ENCODE data around the gene PTGFRN. TPM values are rescaled to one million over a fixed set of nuclear protein-coding genes. Genes with fewer than 3 reads are reported as not detected.
A peak's percentile ranks its signal among the peaks of the same experiment; 100 is the strongest.

Gene PTGFRN
- total RNA-seq, 5 donors from 2014 or later (not counting 1 experiment from before 2014, with no cell fraction given): 0.53 to 0.79 (median 0.63) TPM

DNA sequence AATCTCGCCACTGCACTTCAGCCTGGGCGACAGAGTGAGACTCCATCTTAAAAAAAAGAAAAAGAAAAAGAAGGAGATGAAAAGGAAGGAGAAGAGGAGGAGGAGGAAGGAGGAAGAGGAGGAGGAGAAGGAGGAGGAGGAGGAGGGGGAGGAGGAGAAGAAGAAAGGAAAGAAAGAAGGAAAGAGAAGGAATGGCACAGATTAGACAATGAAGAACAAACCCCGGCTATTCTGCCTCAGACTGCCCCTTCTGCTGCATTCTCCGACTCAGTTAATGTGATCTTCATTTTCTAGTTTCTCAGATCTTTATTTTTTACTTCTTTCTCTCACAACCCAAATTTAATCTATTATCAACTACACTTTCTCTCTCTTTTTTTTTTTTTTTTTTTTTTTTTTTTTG, 40.1 kb upstream of the PTGFRN start:
- no peak overlapping the region for H3K27ac Mint-ChIP-seq
- ATAC-seq (replicated peaks in 1 of 4) (no peak), DNase-seq (no peak)
- Histone ChIP-seq H3K36me3 (ENCODE audit: control insufficient read depth in 2 of 2, extremely low read depth in 1 of 2, insufficient read depth in 1 of 2, low read length in 1 of 2) (no peaks in the 10 kb centered on the region), H3K4me3 (ENCODE audit: control insufficient read depth in 1 of 2, extremely low read depth in 1 of 2, low read length in 1 of 2) (no peak overlapping the region), H3K9me3 (no peaks in the 10 kb centered on the region), H3K4me1 (ENCODE audit: control insufficient read depth in 1 of 2, extremely low read depth in 1 of 2, insufficient read depth in 2 of 2, low read length in 2 of 2) (peaks cover 3 to 4% of the 10 kb centered on the region in 2 experiments), H3K27me3 (replicated peaks in 1 of 2; ENCODE audit: control insufficient read depth in 2 of 2, extremely low read depth in 1 of 2, insufficient read depth in 2 of 2, low read length in 1 of 2) (no peaks in the 10 kb centered on the region), H3K27ac (ENCODE audit: low read length) (no peak overlapping the region)
- POLR2A ChIA-PET: no interaction called here
- WGBS (ENCODE audit: insufficient coverage): 100% methylated on average over 2 of the region's 4 CpGs
- CTCF ChIA-PET: no interaction called here
- H3K36me3 Mint-ChIP-seq: no peaks in the 10 kb centered on the region
- H3K4me3 Mint-ChIP-seq: no peak overlapping the region
- peaks cover 6 to 9% (median 7%) of the 10 kb centered on the region in 3 donors for H3K4me1 Mint-ChIP-seq
- H3K27me3 Mint-ChIP-seq: peaks cover 0 to 2% of the 10 kb centered on the region in 2 donors
- H3K9me3 Mint-ChIP-seq: no peaks in the 10 kb centered on the region

- WGBS (ENCODE audit: insufficient coverage): over 99% methylated on average over 7 of the region's 7 CpGs
- Histone ChIP-seq H3K27me3 (replicated peaks in 1 of 2; ENCODE audit: control insufficient read depth in 2 of 2, extremely low read depth in 1 of 2, insufficient read depth in 2 of 2, low read length in 1 of 2) (no peaks in the 10 kb centered on the region), H3K4me3 (ENCODE audit: control insufficient read depth in 1 of 2, extremely low read depth in 1 of 2, low read length in 1 of 2) (no peak overlapping the region), H3K9me3 (no peaks in the 10 kb centered on the region), H3K36me3 (ENCODE audit: control insufficient read depth in 2 of 2, extremely low read depth in 1 of 2, insufficient read depth in 1 of 2, low read length in 1 of 2) (no peaks in the 10 kb centered on the region), H3K27ac (ENCODE audit: low read length) (no peak overlapping the region), H3K4me1 (ENCODE audit: control insufficient read depth in 1 of 2, extremely low read depth in 1 of 2, insufficient read depth in 2 of 2, low read length in 2 of 2) (peaks cover 6 to 8% of the 10 kb centered on the region in 2 experiments)
- ChIA-PET POLR2A (no interaction called here), CTCF (no interaction called here)
- Mint-ChIP-seq H3K27ac (no peak overlapping the region), H3K36me3 (no peaks in the 10 kb centered on the region), H3K4me1 (peaks cover 13 to 15% (median 13%) of the 10 kb centered on the region in 3 donors), H3K9me3 (no peaks in the 10 kb centered on the region), H3K27me3 (peaks cover 0 to 2% of the 10 kb centered on the region in 2 donors), H3K4me3 (no peak overlapping the region)
- DNase-seq (no peak), ATAC-seq (replicated peaks in 1 of 4) (no peak)
Observed at GRCh38 chr1:116870300-116870699, 39.4 kb upstream of the PTGFRN start.

DNA sequence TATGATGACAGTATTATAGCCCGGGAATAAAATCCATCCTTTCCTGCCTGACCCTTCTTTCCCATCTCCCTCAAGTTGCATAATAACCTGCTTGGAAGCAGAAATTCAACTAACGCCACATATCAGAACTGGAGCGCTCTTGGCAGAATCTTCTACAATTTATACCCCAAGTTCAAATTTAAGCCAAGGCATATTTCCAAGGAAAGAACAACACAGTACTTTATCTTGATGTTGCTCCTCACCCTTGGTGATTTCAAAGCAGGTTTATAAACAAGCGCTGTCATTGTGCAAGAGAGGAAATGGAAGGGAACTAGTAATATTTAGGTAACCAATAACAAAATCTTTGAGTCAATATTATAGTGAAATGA, 38.0 kb upstream of the PTGFRN start:
- Histone ChIP-seq H3K9me3 (no peaks in the 10 kb centered on the region), H3K36me3 (ENCODE audit: control insufficient read depth in 2 of 2, extremely low read depth in 1 of 2, insufficient read depth in 1 of 2, low read length in 1 of 2) (no peaks in the 10 kb centered on the region), H3K27ac (ENCODE audit: low read length) (no peak overlapping the region), H3K4me1 (ENCODE audit: control insufficient read depth in 1 of 2, extremely low read depth in 1 of 2, insufficient read depth in 2 of 2, low read length in 2 of 2) (peaks cover 10 to 13% of the 10 kb centered on the region in 2 experiments), H3K4me3 (ENCODE audit: control insufficient read depth in 1 of 2, extremely low read depth in 1 of 2, low read length in 1 of 2) (no peak overlapping the region), H3K27me3 (replicated peaks in 1 of 2; ENCODE audit: control insufficient read depth in 2 of 2, extremely low read depth in 1 of 2, insufficient read depth in 2 of 2, low read length in 1 of 2) (no peaks in the 10 kb centered on the region)
- no peak for ATAC-seq (replicated peaks in 1 of 4)
- no peak overlapping the region for H3K4me3 Mint-ChIP-seq
- H3K27ac Mint-ChIP-seq: no peak overlapping the region
- H3K9me3 Mint-ChIP-seq: no peaks in the 10 kb centered on the region
- DNase-seq: no peak
- WGBS (ENCODE audit: insufficient coverage): 100% methylated on average over 2 of the region's 4 CpGs
- ChIA-PET POLR2A (no interaction called here), CTCF (no interaction called here)
- H3K36me3 Mint-ChIP-seq: no peaks in the 10 kb centered on the region
- H3K27me3 Mint-ChIP-seq: peaks cover 0 to 2% of the 10 kb centered on the region in 2 donors
- H3K4me1 Mint-ChIP-seq: peaks cover 17 to 23% (median 22%) of the 10 kb centered on the region in 3 donors

- Histone ChIP-seq H3K4me3 (ENCODE audit: control insufficient read depth in 1 of 2, extremely low read depth in 1 of 2, low read length in 1 of 2) (no peak overlapping the region), H3K9me3 (no peaks in the 10 kb centered on the region), H3K4me1 (ENCODE audit: control insufficient read depth in 1 of 2, extremely low read depth in 1 of 2, insufficient read depth in 2 of 2, low read length in 2 of 2) (peaks cover 25 to 29% of the 10 kb centered on the region in 2 experiments), H3K36me3 (ENCODE audit: control insufficient read depth in 2 of 2, extremely low read depth in 1 of 2, insufficient read depth in 1 of 2, low read length in 1 of 2) (no peaks in the 10 kb centered on the region), H3K27me3 (replicated peaks in 1 of 2; ENCODE audit: control insufficient read depth in 2 of 2, extremely low read depth in 1 of 2, insufficient read depth in 2 of 2, low read length in 1 of 2) (no peaks in the 10 kb centered on the region), H3K27ac (ENCODE audit: low read length) (no peak overlapping the region)
- Mint-ChIP-seq H3K9me3 (no peaks in the 10 kb centered on the region), H3K4me1 (peaks cover 17 to 23% (median 22%) of the 10 kb centered on the region in 3 donors), H3K27ac (no peak overlapping the region), H3K4me3 (no peak overlapping the region), H3K36me3 (no peaks in the 10 kb centered on the region), H3K27me3 (peaks cover 0 to 2% of the 10 kb centered on the region in 2 donors)
- no CpG with 5 or more reads among the region's 6 CpGs for WGBS (ENCODE audit: insufficient coverage)
- ATAC-seq (replicated peaks in 1 of 4) (no peak), DNase-seq (no peak)
- ChIA-PET CTCF (no interaction called here), POLR2A (no interaction called here)
Observed at GRCh38 chr1:116873680-116874271, 35.9 kb upstream of the PTGFRN start.

DNA sequence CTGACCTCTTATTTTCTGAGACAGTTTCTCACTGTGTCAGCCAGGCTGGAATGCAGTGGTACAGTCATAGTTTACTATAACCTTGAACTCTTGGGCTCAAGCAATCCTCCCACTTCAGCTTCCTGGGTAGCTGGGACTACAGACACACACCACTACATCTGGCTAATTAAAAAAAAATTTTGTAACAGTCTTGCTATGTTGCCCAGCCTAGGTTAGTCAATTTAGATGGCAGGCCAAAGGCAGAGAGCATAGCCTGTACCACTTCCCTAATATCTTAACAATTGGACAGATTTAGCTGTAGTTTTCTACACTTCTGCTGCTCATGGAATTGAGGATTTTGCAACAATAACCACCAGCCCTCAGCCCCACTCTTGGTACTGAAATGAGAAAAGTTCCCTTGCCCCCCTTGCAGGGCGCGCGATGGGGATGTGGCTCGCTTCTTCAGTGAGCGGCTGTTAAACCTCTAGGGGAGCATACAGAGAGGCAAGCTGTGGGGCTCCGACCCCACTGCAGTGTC, 34.9 kb upstream of the PTGFRN start:
- H3K4me3 Mint-ChIP-seq: no peak overlapping the region
- DNase-seq (no peak), ATAC-seq (replicated peaks in 1 of 4) (no peak)
- H3K9me3 Mint-ChIP-seq: no peaks in the 10 kb centered on the region
- Histone ChIP-seq H3K9me3 (no peaks in the 10 kb centered on the region), H3K36me3 (ENCODE audit: control insufficient read depth in 2 of 2, extremely low read depth in 1 of 2, insufficient read depth in 1 of 2, low read length in 1 of 2) (no peaks in the 10 kb centered on the region), H3K4me1 (ENCODE audit: control insufficient read depth in 1 of 2, extremely low read depth in 1 of 2, insufficient read depth in 2 of 2, low read length in 2 of 2) (peaks cover 33 to 34% of the 10 kb centered on the region in 2 experiments), H3K4me3 (ENCODE audit: control insufficient read depth in 1 of 2, extremely low read depth in 1 of 2, low read length in 1 of 2) (no peak overlapping the region), H3K27ac (ENCODE audit: low read length) (no peak overlapping the region), H3K27me3 (replicated peaks in 1 of 2; ENCODE audit: control insufficient read depth in 2 of 2, extremely low read depth in 1 of 2, insufficient read depth in 2 of 2, low read length in 1 of 2) (peaks cover 0 to 2% of the 10 kb centered on the region in 2 experiments)
- WGBS (ENCODE audit: insufficient coverage): 100% methylated on average over 2 of the region's 6 CpGs
- peaks cover 17 to 23% (median 22%) of the 10 kb centered on the region in 3 donors for H3K4me1 Mint-ChIP-seq
- peaks cover 0 to 2% of the 10 kb centered on the region in 2 donors for H3K27me3 Mint-ChIP-seq
- ChIA-PET POLR2A (no interaction called here), CTCF (interaction anchor here in 1 of 2 donors (0.7 kb wide), 1 partner anchor 110 kb away, joined by 3 read pairs; no protein-coding TSS in a partner anchor)
- H3K27ac Mint-ChIP-seq: no peak overlapping the region
- H3K36me3 Mint-ChIP-seq: no peaks in the 10 kb centered on the region

DNA sequence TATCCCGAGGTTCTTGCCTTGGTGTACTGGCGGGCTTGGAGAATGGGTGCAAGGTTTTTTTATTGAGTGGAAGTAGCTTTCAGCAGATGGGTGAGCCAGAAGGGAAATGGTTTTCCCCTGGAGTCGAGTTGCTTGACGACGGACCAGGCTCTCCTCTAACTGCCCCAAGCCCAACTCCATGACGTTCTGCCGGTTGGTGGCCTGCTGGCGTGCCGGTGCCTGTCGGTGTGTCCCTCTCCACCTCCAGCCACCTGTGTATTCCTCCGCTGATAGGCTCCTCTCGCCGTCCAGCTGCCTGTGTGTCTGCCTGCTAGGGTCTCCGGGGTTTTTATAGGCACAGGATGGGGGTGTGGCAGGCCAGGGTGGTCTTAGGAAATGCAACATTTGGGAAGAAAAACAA, 34.3 kb upstream of the PTGFRN start:
- 100% methylated on average over 2 of the region's 14 CpGs for whole genome bisulfite sequencing (ENCODE audit: insufficient coverage)
- Histone ChIP-seq H3K27me3 (replicated peaks in 1 of 2; ENCODE audit: control insufficient read depth in 2 of 2, extremely low read depth in 1 of 2, insufficient read depth in 2 of 2, low read length in 1 of 2) (peaks cover 0 to 2% of the 10 kb centered on the region in 2 experiments), H3K4me3 (ENCODE audit: control insufficient read depth in 1 of 2, extremely low read depth in 1 of 2, low read length in 1 of 2) (no peak overlapping the region), H3K9me3 (no peaks in the 10 kb centered on the region), H3K27ac (ENCODE audit: low read length) (no peak overlapping the region), H3K4me1 (ENCODE audit: control insufficient read depth in 1 of 2, extremely low read depth in 1 of 2, insufficient read depth in 2 of 2, low read length in 2 of 2) (peaks cover 33 to 34% of the 10 kb centered on the region in 2 experiments), H3K36me3 (ENCODE audit: control insufficient read depth in 2 of 2, extremely low read depth in 1 of 2, insufficient read depth in 1 of 2, low read length in 1 of 2) (no peaks in the 10 kb centered on the region)
- no peak for DNase-seq
- H3K4me1 Mint-ChIP-seq: peaks cover 17 to 23% (median 22%) of the 10 kb centered on the region in 3 donors
- peaks cover 0 to 2% of the 10 kb centered on the region in 2 donors for H3K27me3 Mint-ChIP-seq
- no peak overlapping the region for H3K27ac Mint-ChIP-seq
- no peaks in the 10 kb centered on the region for H3K9me3 Mint-ChIP-seq
- ChIA-PET CTCF (interaction anchor here in 1 of 2 donors (0.7 kb wide), 1 partner anchor 111 kb away, joined by 3 read pairs; no protein-coding TSS in a partner anchor), POLR2A (no interaction called here)
- peak overlapping the region in 1 of 3 donors; percentile 20 for H3K4me3 Mint-ChIP-seq
- ATAC-seq (replicated peaks in 1 of 4): no peak
- no peaks in the 10 kb centered on the region for H3K36me3 Mint-ChIP-seq

All from T-cell (primary cell).